B cell (primary cell): ENCODE measurements around the gene LDB1. TPM values are rescaled to one million over a fixed set of nuclear protein-coding genes. Genes with fewer than 3 reads are reported as not detected.
A peak's percentile ranks its signal among the peaks of the same experiment; 100 is the strongest.

Experiments used
- ATAC-seq: fragments of 200-7000 bp; cut with Tn5 transposase; one replicate; pipeline ENCODE4 v1.10.0; 2021; ENCODE audit warnings: low read depth, mild to moderate bottlenecking, moderate number of reproducible peaks, moderate library complexity
- CTCF ChIA-PET: fragments of 350-600 bp; sonication (Branson Sonifier 250); formaldehyde crosslinking; loops from one replicate; lab custom pipeline; 2021; ENCODE audit warnings: antibody characterized with exemption, inconsistent platforms; lab: Charles Lee
- POLR2A ChIA-PET: fragments of 350-600 bp; sonication (Branson Sonifier 250); formaldehyde crosslinking; loops from one replicate; lab custom pipeline; 2021; ENCODE audit warnings: antibody characterized with exemption; lab: Charles Lee
- DNase-seq: peaks from one replicate; pipeline ENCODE4 v3.0.0; 2013
- H2AFZ ChIP-seq: 2 replicates; pipeline ENCODE4 v1.6.1; 2012; ENCODE audit warnings: mild to moderate bottlenecking, low read depth, low read length; ENCODE audit not compliant: insufficient read depth, poor library complexity, severe bottlenecking
- H3K27ac ChIP-seq, 2 donors: 1 replicate in 1 of 2; 2 replicates in 1 of 2; pipeline ENCODE4 v1.5.1; 2012 to 2013; ENCODE audit warnings: low read length in 2 of 2, mild to moderate bottlenecking in 2 of 2, moderate library complexity in 1 of 2
- H3K27me3 ChIP-seq, 4 experiments: fragments of 200-600 bp in 1 of 4; sonication (generic) in 1 of 4; replicated peaks in 1 of 4; 1 replicate in 2 of 4; 2 replicates in 2 of 4; pipeline versions ENCODE4 v1.6.1 to v1.7.0; 2013 to 2016; ENCODE audit warnings: low read length in 3 of 4, mild to moderate bottlenecking in 2 of 4, mixed read lengths in 1 of 4, moderate library complexity in 1 of 4; ENCODE audit not compliant: insufficient read depth in 4 of 4, control insufficient read depth in 3 of 4; ENCODE audit errors: control extremely low read depth in 1 of 4
- H3K36me3 ChIP-seq, 2 experiments: replicated peaks in 1 of 2; 1 replicate in 1 of 2; 2 replicates in 1 of 2; pipeline versions ENCODE4 v1.6.1 to v1.7.1; 2013; ENCODE audit warnings: low read length in 1 of 2; ENCODE audit not compliant: insufficient read depth in 2 of 2, control insufficient read depth in 1 of 2; ENCODE audit errors: control extremely low read depth in 1 of 2, extremely low read depth in 1 of 2
- H3K4me1 ChIP-seq, 2 donors: fragments of 200-600 bp in 1 of 2; sonication (generic) in 1 of 2; 1 replicate in 1 of 2; 2 replicates in 1 of 2; pipeline versions ENCODE4 v1.5.1 to v1.6.1; 2013 to 2017; ENCODE audit warnings: low read length in 2 of 2; ENCODE audit not compliant: control insufficient read depth in 2 of 2, insufficient read depth in 2 of 2
- H3K4me2 ChIP-seq: replicated peaks from 2 replicates; pipeline ENCODE3; 2012; ENCODE audit warnings: mild to moderate bottlenecking, low read depth, low read length; ENCODE audit not compliant: poor library complexity, severe bottlenecking
- H3K4me3 ChIP-seq, 5 experiments: fragments of 200-600 bp in 1 of 5; sonication (generic) in 1 of 5; 1 replicate in 3 of 5; 2 replicates in 2 of 5; pipeline versions ENCODE4 v1.5.1 to v1.7.0; 2011 to 2016; ENCODE audit warnings: low read length in 4 of 5, mild to moderate bottlenecking in 4 of 5, low read depth in 2 of 5, control low read depth in 1 of 5, moderate library complexity in 1 of 5; ENCODE audit not compliant: insufficient read depth in 1 of 5; ENCODE audit errors: control extremely low read depth in 1 of 5, extremely low read depth in 1 of 5
- H3K79me2 ChIP-seq: fragments of 200-600 bp; sonication (generic); one replicate; pipeline ENCODE4 v1.6.0; 2016; ENCODE audit warnings: low read length; ENCODE audit not compliant: control insufficient read depth, insufficient read depth
- H3K9ac ChIP-seq: fragments of 200-600 bp; sonication (generic); 2 replicates; pipeline ENCODE4 v1.6.1; 2017; ENCODE audit warnings: mild to moderate bottlenecking, low read length, moderate library complexity
- H3K9me3 ChIP-seq, 3 donors: one replicate each; pipeline versions ENCODE4 v1.6.1 to v1.7.1; 2013; ENCODE audit warnings: low read length in 2 of 3; ENCODE audit not compliant: control insufficient read depth in 2 of 3, insufficient read depth in 1 of 3; ENCODE audit errors: control extremely low read depth in 1 of 3
- H4K20me1 ChIP-seq: 2 replicates; pipeline ENCODE4 v1.6.0; 2012; ENCODE audit warnings: mild to moderate bottlenecking, low read length; ENCODE audit not compliant: insufficient read depth, control insufficient read depth, poor library complexity, severe bottlenecking
- H3K27ac Mint-ChIP-seq: one replicate; pipeline ENCODE4 v1.8.0; 2021; ENCODE audit warnings: mixed read lengths
- H3K27me3 Mint-ChIP-seq: one replicate; pipeline ENCODE4 v1.8.0; 2021; ENCODE audit warnings: mixed read lengths
- H3K4me1 Mint-ChIP-seq: one replicate; pipeline ENCODE4 v1.8.0; 2021; ENCODE audit warnings: mixed read lengths
- H3K4me3 Mint-ChIP-seq: one replicate; pipeline ENCODE4 v1.8.0; 2021; ENCODE audit warnings: mixed read lengths
- H3K9me3 Mint-ChIP-seq: one replicate; pipeline ENCODE4 v1.8.0; 2022; ENCODE audit warnings: mixed read lengths; ENCODE audit not compliant: insufficient read depth
- CTCF ChIP-seq: fragments of 200-600 bp; IDR thresholded peaks from one replicate; pipeline ENCODE4 v1.8.0; 2022; ENCODE audit warnings: antibody characterized with exemption, mild to moderate bottlenecking
- EZH2 ChIP-seq: IDR thresholded peaks from 2 replicates; pipeline ENCODE4 v1.6.1; 2012; ENCODE audit warnings: borderline replicate concordance, low read depth, mild to moderate bottlenecking, moderate library complexity, low read length; ENCODE audit not compliant: insufficient read depth, poor library complexity, severe bottlenecking
- WGBS: methylation state at CpG from one replicate; pipeline ENCODE4 v1.1.5; 2013; ENCODE audit warnings: missing lambda C conversion rate; ENCODE audit not compliant: insufficient coverage; 5-methylcytosine and 5-hydroxymethylcytosine counted together
- intact Hi-C: fragments of 100-400 bp; cut with micrococcal nuclease; formaldehyde crosslinking; loops from one replicate; pipeline ENCODE4 v1.10.0; 2022
- polyA plus RNA-seq: library from polyadenylated mRNA; depleted of rRNA; stranded (reverse); fragments of >200 nt; gene quantifications from 2 replicates; pipeline ENCODE4 v1.2.3, GENCODE V29; 2012
- total RNA-seq, 2 donors: library from RNA; stranded (reverse); fragments of 120-200 nt in 1 of 2; gene quantifications; 1 replicate in 1 of 2; 2 replicates in 1 of 2; pipeline versions ENCODE4 v1.2.3 to v1.2.4, GENCODE V29; 2013 to 2022

LDB1 gene
- total and polyA plus RNA-seq, 2 donors (not counting 1 experiment from before 2014, with no cell fraction given) = 114 to 139 TPM

DNA sequence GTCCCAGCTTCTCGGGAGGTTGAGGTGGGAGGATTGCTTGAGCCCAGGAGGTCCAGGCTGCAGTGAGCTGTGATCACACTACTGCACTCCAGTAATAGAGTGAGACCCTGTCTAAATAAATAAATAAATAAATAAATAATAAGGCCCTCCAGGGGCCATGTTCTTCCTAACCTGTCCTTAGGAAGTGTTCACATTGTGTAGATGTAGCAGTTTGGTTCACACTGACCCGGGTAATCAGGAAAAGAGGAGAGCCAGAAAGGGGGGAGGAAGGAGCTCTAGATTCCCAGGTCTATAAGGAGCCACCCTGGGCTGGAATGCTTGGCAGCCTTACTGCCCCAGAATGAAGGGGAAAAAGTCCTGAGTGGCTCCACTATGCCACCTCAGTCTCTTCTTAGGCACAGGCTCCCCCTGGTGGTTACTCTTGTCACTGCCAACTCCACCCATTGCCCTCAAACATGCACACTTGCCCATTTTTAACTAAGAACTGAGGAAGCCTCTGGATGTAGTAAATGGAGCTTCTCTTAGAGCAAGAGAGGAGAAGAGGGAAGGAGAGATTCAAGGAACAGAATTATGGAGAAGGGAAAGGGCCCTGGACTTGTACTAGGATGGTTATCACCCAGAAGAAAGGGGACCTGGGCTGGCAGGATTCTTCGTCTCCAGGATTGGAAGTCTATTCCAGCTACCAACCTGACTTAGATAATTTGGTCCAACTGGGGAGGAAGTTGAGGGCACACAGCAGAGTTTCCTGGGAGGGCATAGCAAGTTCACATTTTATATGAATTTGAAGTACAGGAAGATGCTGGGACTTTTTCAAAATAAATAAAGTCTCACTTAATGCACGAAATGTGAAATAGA is 47.3 kb downstream of the LDB1 start:
- Mint-ChIP-seq H3K27ac (no peak overlapping the region), H3K27me3 (no peaks in the 10 kb centered on the region), H3K4me3 (no peak overlapping the region), H3K4me1 (no peaks in the 10 kb centered on the region), H3K9me3 (no peaks in the 10 kb centered on the region)
- Histone ChIP-seq H3K79me2 (no peaks in the 10 kb centered on the region), H3K4me2 (no peak overlapping the region), H3K9me3 (no peaks in the 10 kb centered on the region), H3K9ac (no peak overlapping the region), H2AFZ (no peak overlapping the region), H4K20me1 (peaks cover 9% of the 10 kb centered on the region), H3K4me1 (no peaks in the 10 kb centered on the region), H3K27ac (no peak overlapping the region), H3K4me3 (no peak overlapping the region), H3K27me3 (no peaks in the 10 kb centered on the region), H3K36me3 (no peaks in the 10 kb centered on the region)
- CTCF ChIA-PET = interaction anchor here (0.6 to 9.8 kb wide), 55 partner anchors 8 to 470 kb away, joined by 3 to 138 read pairs (median 4); partner anchors contain the start of genes ARMH3, KCNIP2, NPM3 and OGA
- intact Hi-C loops = loop anchor here (1.0 kb wide), 6 partner anchors 8 to 293 kb away; partner anchors contain the start of gene HPS6
- DNase-seq (peak; percentile 84), ATAC-seq (peak; percentile 94)
- POLR2A ChIA-PET = interaction anchor here (0.6 kb wide), 1 partner anchor 28 kb away, joined by 4 read pairs; no protein-coding TSS in a partner anchor
- WGBS = 81% methylated on average over 2 of the region's 4 CpGs
- TF ChIP-seq CTCF (peak; percentile 91), EZH2 (no peak)

DNA sequence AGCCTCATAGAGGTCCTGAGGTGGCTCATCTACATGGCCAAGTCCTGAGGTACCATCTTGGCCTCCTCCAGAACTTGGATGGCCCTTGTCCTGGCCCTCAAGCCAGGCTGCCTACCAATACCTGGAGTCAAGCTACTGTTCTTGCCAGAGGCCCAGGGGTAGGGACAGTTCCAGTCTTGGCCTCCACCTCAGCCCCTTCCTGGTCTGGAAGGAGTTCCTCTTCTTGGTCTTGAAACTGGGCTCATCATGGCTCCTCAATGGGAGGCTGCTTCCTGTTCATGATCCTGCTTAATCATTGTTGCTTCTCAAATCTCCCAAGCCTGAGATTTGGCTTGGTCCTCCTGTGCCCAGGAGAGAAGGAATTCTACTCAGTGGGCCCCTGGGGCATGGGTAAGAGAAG is 51.1 kb downstream of the LDB1 start:
- no peak overlapping the region for H2AFZ ChIP-seq
- Mint-ChIP-seq H3K4me3 (no peak overlapping the region), H3K27me3 (no peaks in the 10 kb centered on the region), H3K4me1 (peaks cover 22% of the 10 kb centered on the region), H3K27ac (no peak overlapping the region), H3K9me3 (no peaks in the 10 kb centered on the region)
- DNase-seq (no peak), ATAC-seq (no peak)
- H3K4me2 ChIP-seq = no peak overlapping the region
- H3K4me1 ChIP-seq = peaks cover 15 to 20% of the 10 kb centered on the region in 2 donors
- no peaks in the 10 kb centered on the region for H3K36me3 ChIP-seq
- H3K27ac ChIP-seq = no peak overlapping the region
- no peak overlapping the region for H3K4me3 ChIP-seq
- TF ChIP-seq EZH2 (no peak), CTCF (no peak)
- H3K9ac ChIP-seq = no peak overlapping the region
- H3K79me2 ChIP-seq = peaks cover 5% of the 10 kb centered on the region
- no peaks in the 10 kb centered on the region for H3K9me3 ChIP-seq
- ChIA-PET POLR2A (no interaction called here), CTCF (interaction anchor here (1.0 to 9.8 kb wide), 6 partner anchors 17 to 234 kb away, joined by 3 to 138 read pairs (median 8); no protein-coding TSS in a partner anchor)
- no peaks in the 10 kb centered on the region for H3K27me3 ChIP-seq
- intact Hi-C loops = loop anchor here (5.0 to 10.0 kb wide), 2 partner anchors 176 to 573 kb away; partner anchors contain the start of genes GBF1, PITX3 and TRIM8
- peaks cover 30% of the 10 kb centered on the region for H4K20me1 ChIP-seq
